Upper lobe of right lung (tissue), 1 donor: Measurements from ENCODE around the gene TMEM35B. TPM values are rescaled to one million over a fixed set of nuclear protein-coding genes. Genes with fewer than 3 reads are reported as not detected.
"Not testable (repeated sequence)": the region's sequence is repeated elsewhere in the genome, so short reads cannot be mapped to it uniquely, and the experiment has no call there.

ENCODE experiments used
- ATAC-seq: fragments of 200-7000 bp; cut with Tn5 transposase; one replicate; pipeline ENCODE4 v1.9.1; 2020; ENCODE audit warnings: mild to moderate bottlenecking, moderate library complexity
- DNase-seq: peaks from one replicate; pipeline ENCODE4 v3.0.0-alpha.2; 2020
- H3K27ac ChIP-seq: fragments of 200-600 bp; one replicate; pipeline ENCODE4 v1.8.0; 2022
- H3K27me3 ChIP-seq: fragments of 200-600 bp; one replicate; pipeline ENCODE4 v1.8.0; 2022; ENCODE audit warnings: mild to moderate bottlenecking
- H3K36me3 ChIP-seq: fragments of 200-600 bp; one replicate; pipeline ENCODE4 v1.8.0; 2022
- H3K4me1 ChIP-seq: fragments of 200-600 bp; one replicate; pipeline ENCODE4 v1.8.0; 2022
- H3K4me3 ChIP-seq: fragments of 200-600 bp; one replicate; pipeline ENCODE4 v1.8.0; 2022; ENCODE audit warnings: mild to moderate bottlenecking
- H3K9me3 ChIP-seq: fragments of 200-600 bp; one replicate; pipeline ENCODE4 v1.8.0; 2022
- CTCF ChIP-seq: fragments of 200-600 bp; IDR thresholded peaks from one replicate; pipeline ENCODE4 v1.8.0; 2022; ENCODE audit warnings: antibody characterized with exemption
- intact Hi-C: fragments of 100-400 bp; cut with DNase I; formaldehyde crosslinking; loops from one replicate; pipeline ENCODE4 v1.11.0; 2022
- total RNA-seq: library from RNA; stranded (reverse); fragmentation: NEBNext Ultra II Directional; extraction: Animal tissue kit (Norgen Biotek cat#: 25700); gene quantifications from one replicate; pipeline ENCODE4 v1.2.1, GENCODE V29; 2021
- donor health status: DM: no; HTN: yes; CAD: no; lungs with severe emphysema.

TMEM35B gene
- total RNA-seq, 1 donor from 2014 or later = 50.9 TPM

- Histone ChIP-seq H3K27ac (no peak overlapping the region), H3K4me3 (no peak overlapping the region), H3K27me3 (no peaks in the 10 kb centered on the region), H3K4me1 (no peaks in the 10 kb centered on the region), H3K9me3 (no peaks in the 10 kb centered on the region), H3K36me3 (no peaks in the 10 kb centered on the region)
- DNase-seq (no peak), ATAC-seq (no peak)
- no peak for TF ChIP-seq CTCF
- intact Hi-C loops = no loop called here
These were observed 38.9 kb downstream of the TMEM35B start for GRCh38 chr1:34946211-34946610.

- DNase-seq, H3K4me3 ChIP-seq, H3K4me1 ChIP-seq, H3K36me3 ChIP-seq, H3K27ac ChIP-seq, intact Hi-C loops, H3K9me3 ChIP-seq, ATAC-seq: not testable (repeated sequence)
- H3K27me3 ChIP-seq = peaks cover 12% of the 10 kb centered on the region
These were observed 43.3 kb downstream of the TMEM35B start for GRCh38 chr1:34941798-34942197.

Other genes with a start within 250 kb of the TMEM35B start
- not detected for gene GJB5, start 230.3 kb downstream of the TMEM35B start, total RNA-seq
- gene GJB4, start 225.6 kb downstream of the TMEM35B start, total RNA-seq = not detected
- gene GJB3, start 204.1 kb downstream of the TMEM35B start, total RNA-seq = 0.81 TPM
- gene GJA4, start 192.3 kb downstream of the TMEM35B start, total RNA-seq = 20.0 TPM
- 38.6 TPM for gene SMIM12, start 125.6 kb downstream of the TMEM35B start, total RNA-seq
- 0.35 TPM for gene DLGAP3, start 55.7 kb downstream of the TMEM35B start, total RNA-seq
- gene ZMYM6, start 46.6 kb upstream of the TMEM35B start, total RNA-seq = 21.3 TPM
- gene ZMYM1, start 94.0 kb upstream of the TMEM35B start, total RNA-seq = 20.1 TPM
- 170 TPM for gene SFPQ, start 207.8 kb upstream of the TMEM35B start, total RNA-seq